Hair follicular keratinocyte (primary cell): ENCODE results near the gene MIPEP. TPM values are rescaled to one million over a fixed set of nuclear protein-coding genes. Genes with fewer than 3 reads are reported as not detected.

Experiments
- total RNA-seq: library from RNA; depleted of rRNA; stranded (reverse); fragments of >200 nt; gene quantifications from 2 replicates; pipeline ENCODE4 v1.2.3, GENCODE V29; 2015

MIPEP gene
- total RNA-seq = 20.4 and 23.8 TPM in 2 replicates

GRCh38 chr13:23888658-23889614 is at the start of gene MIPEP:
MIPEP (minus strand) TSS chr13:23889400; CDS start chr13:23889320, 80 bp downstream.

GRCh38 chr13:23897452-23897919 is 8.3 kb upstream of the MIPEP start, which contains the start of gene C1QTNF9B:
C1QTNF9B (minus strand) TSS chr13:23897502.

Other genes with a start within 250 kb of the MIPEP start
- not detected in 2 replicates for gene C1QTNF9B, start 8.1 kb upstream of the MIPEP start, total RNA-seq